Natural killer cell treated with Interleukin-12 subunit alpha and Interleukin-12 subunit beta and Interleukin-15 and Interleukin-18, amount 100 ng/mL, for 72 hours (primary cell): ENCODE data around the gene HIF1A. TPM values are rescaled to one million over a fixed set of nuclear protein-coding genes. Genes with fewer than 3 reads are reported as not detected.

Source experiments
- ATAC-seq, 2 donors: fragments of 150-1000 bp; cut with Tn5 transposase in 1 of 2; sonication (Bioruptor Pico), chemical (Tn5 transposase) in 1 of 2; 2 replicates each; pipeline ENCODE4 v1.10.0; 2021
- DNase-seq: peaks from one replicate; pipeline ENCODE4 v3.0.0; 2022; ENCODE audit warnings: low spot score
- H3K27ac Mint-ChIP-seq, 2 donors: 1 replicate in 1 of 2; 2 replicates in 1 of 2; pipeline ENCODE4 v1.8.0; 2022; ENCODE audit warnings: mixed read lengths in 2 of 2, mild to moderate bottlenecking in 1 of 2, moderate library complexity in 1 of 2
- H3K27me3 Mint-ChIP-seq, 2 donors: 1 replicate in 1 of 2; 2 replicates in 1 of 2; pipeline ENCODE4 v1.8.0; 2022; ENCODE audit warnings: mixed read lengths in 2 of 2
- H3K36me3 Mint-ChIP-seq: one replicate; pipeline ENCODE4 v1.8.0; 2022; ENCODE audit warnings: mixed read lengths
- H3K4me1 Mint-ChIP-seq, 2 donors: 1 replicate in 1 of 2; 2 replicates in 1 of 2; pipeline ENCODE4 v1.8.0; 2022; ENCODE audit warnings: low read depth in 2 of 2, mixed read lengths in 2 of 2, mild to moderate bottlenecking in 1 of 2
- H3K4me3 Mint-ChIP-seq: one replicate; pipeline ENCODE4 v1.8.0; 2022; ENCODE audit warnings: mixed read lengths
- H3K9me3 Mint-ChIP-seq: 2 replicates; pipeline ENCODE4 v1.8.0; 2022; ENCODE audit warnings: mixed read lengths
- total RNA-seq, 2 donors: library from RNA; stranded (reverse); gene quantifications; one replicate each; pipeline ENCODE4 v1.2.3, GENCODE V29; 2022

HIF1A gene
- total RNA-seq, 2 donors from 2014 or later, result 452 to 579 TPM

- H3K9me3 Mint-ChIP-seq, result no peaks in the 10 kb centered on the region
- ATAC-seq (no peak), DNase-seq (no peak)
- H3K36me3 Mint-ChIP-seq, result peaks cover 17% of the 10 kb centered on the region
- peaks cover 2 to 9% of the 10 kb centered on the region in 2 donors for H3K27me3 Mint-ChIP-seq
- H3K27ac Mint-ChIP-seq, result peak overlapping the region in 1 of 2 donors; percentile 79
- H3K4me3 Mint-ChIP-seq, result no peak overlapping the region
- peaks cover 23 to 26% of the 10 kb centered on the region in 2 donors for H3K4me1 Mint-ChIP-seq
These were observed 5.3 kb upstream of the HIF1A start for GRCh38 chr14:61690039-61690438.

GRCh38 chr14:61690982-61691381 is 4.3 kb upstream of the HIF1A start:
- H3K9me3 Mint-ChIP-seq, result no peaks in the 10 kb centered on the region
- no peak for ATAC-seq
- no peak for DNase-seq
- H3K36me3 Mint-ChIP-seq, result peaks cover 18% of the 10 kb centered on the region
- H3K4me3 Mint-ChIP-seq, result peak overlapping the region; percentile 52
- peak overlapping the region; percentile 5 to 79 for H3K27ac Mint-ChIP-seq
- H3K4me1 Mint-ChIP-seq, result peaks cover 25 to 27% of the 10 kb centered on the region in 2 donors
- peaks cover 2 to 9% of the 10 kb centered on the region in 2 donors for H3K27me3 Mint-ChIP-seq

- Mint-ChIP-seq H3K27me3 (peaks cover 2 to 9% of the 10 kb centered on the region in 2 donors), H3K4me3 (peak overlapping the region; percentile 52), H3K9me3 (no peaks in the 10 kb centered on the region), H3K27ac (peak overlapping the region; percentile 5 to 79), H3K36me3 (peaks cover 23% of the 10 kb centered on the region), H3K4me1 (peaks cover 25 to 27% of the 10 kb centered on the region in 2 donors)
- ATAC-seq (no peak), DNase-seq (no peak)
These were observed 3.8 kb upstream of the HIF1A start for GRCh38 chr14:61691495-61691894.

- Mint-ChIP-seq H3K4me1 (peaks cover 25 to 42% of the 10 kb centered on the region in 2 donors), H3K4me3 (peak overlapping the region; percentile 85), H3K27ac (peak overlapping the region; percentile 86 to 92)
These were observed 1.3 kb upstream of the HIF1A start for GRCh38 chr14:61694039-61694438.

GRCh38 chr14:61695695-61696527 is 598 bp downstream of the HIF1A start:
- DNase-seq (peak; percentile 80), ATAC-seq (peak; percentile 15 to 49)
- Mint-ChIP-seq H3K27ac (peak overlapping the region; percentile 86 to 92), H3K4me1 (peaks cover 30 to 48% of the 10 kb centered on the region in 2 donors), H3K9me3 (no peaks in the 10 kb centered on the region), H3K36me3 (peaks cover 48% of the 10 kb centered on the region), H3K27me3 (peaks cover 0 to 2% of the 10 kb centered on the region in 2 donors), H3K4me3 (peak overlapping the region; percentile 85)

More at GRCh38 chr14:61694039-61694438, 1.3 kb upstream of the HIF1A start:
- Mint-ChIP-seq H3K9me3 (no peaks in the 10 kb centered on the region), H3K36me3 (peaks cover 43% of the 10 kb centered on the region), H3K27me3 (peaks cover 2 to 3% of the 10 kb centered on the region in 2 donors)
- ATAC-seq (no peak), DNase-seq (no peak)

- no peak for DNase-seq
- H3K27ac Mint-ChIP-seq, result peak overlapping the region; percentile 86 to 92
- H3K36me3 Mint-ChIP-seq, result peaks cover 46% of the 10 kb centered on the region
These were observed 1.5 kb downstream of the HIF1A start for GRCh38 chr14:61696753-61697318.

GRCh38 chr14:61698206-61698980 is 3.1 kb downstream of the HIF1A start:
- Mint-ChIP-seq H3K27ac (peak overlapping the region; percentile 86 to 92), H3K9me3 (no peaks in the 10 kb centered on the region), H3K27me3 (no peaks in the 10 kb centered on the region), H3K4me3 (peak overlapping the region; percentile 85), H3K4me1 (peaks cover 28 to 38% of the 10 kb centered on the region in 2 donors), H3K36me3 (peaks cover 46% of the 10 kb centered on the region)
- ATAC-seq (no peak), DNase-seq (no peak)

More at GRCh38 chr14:61696753-61697318, 1.5 kb downstream of the HIF1A start:
- Mint-ChIP-seq H3K27me3 (no peaks in the 10 kb centered on the region), H3K9me3 (no peaks in the 10 kb centered on the region), H3K4me1 (peaks cover 24 to 39% of the 10 kb centered on the region in 2 donors), H3K4me3 (peak overlapping the region; percentile 85)
- ATAC-seq, result no peak

GRCh38 chr14:61699027-61699426 is 3.7 kb downstream of the HIF1A start:
- H3K4me3 Mint-ChIP-seq, result peak overlapping the region; percentile 85
- peaks cover 46% of the 10 kb centered on the region for H3K36me3 Mint-ChIP-seq
- peaks cover 33 to 45% of the 10 kb centered on the region in 2 donors for H3K4me1 Mint-ChIP-seq
- H3K27me3 Mint-ChIP-seq, result no peaks in the 10 kb centered on the region
- no peak for DNase-seq
- no peaks in the 10 kb centered on the region for H3K9me3 Mint-ChIP-seq
- no peak for ATAC-seq
- H3K27ac Mint-ChIP-seq, result peak overlapping the region; percentile 86 to 92

- Mint-ChIP-seq H3K9me3 (no peaks in the 10 kb centered on the region), H3K4me1 (peaks cover 30 to 48% of the 10 kb centered on the region in 2 donors), H3K27me3 (no peaks in the 10 kb centered on the region), H3K4me3 (peak overlapping the region; percentile 85), H3K36me3 (peaks cover 46% of the 10 kb centered on the region), H3K27ac (peak overlapping the region; percentile 77 to 92)
- DNase-seq (no peak), ATAC-seq (no peak)
These were observed 5.0 kb downstream of the HIF1A start for GRCh38 chr14:61700104-61700886.

- Mint-ChIP-seq H3K27ac (peak overlapping the region in 1 of 2 donors; percentile 72), H3K36me3 (peaks cover 42% of the 10 kb centered on the region), H3K4me3 (peak overlapping the region; percentile 71), H3K27me3 (no peaks in the 10 kb centered on the region), H3K9me3 (no peaks in the 10 kb centered on the region), H3K4me1 (peaks cover 46 to 64% of the 10 kb centered on the region in 2 donors)
- DNase-seq, result no peak
- ATAC-seq, result no peak
These were observed 6.6 kb downstream of the HIF1A start for GRCh38 chr14:61701946-61702345.

GRCh38 chr14:61703342-61704129 is 8.2 kb downstream of the HIF1A start:
- no peaks in the 10 kb centered on the region for H3K9me3 Mint-ChIP-seq
- ATAC-seq (peak; percentile 45 to 75), DNase-seq (no peak)
- peaks cover 54 to 64% of the 10 kb centered on the region in 2 donors for H3K4me1 Mint-ChIP-seq
- peaks cover 27% of the 10 kb centered on the region for H3K36me3 Mint-ChIP-seq
- peak overlapping the region; percentile 81 for H3K4me3 Mint-ChIP-seq
- H3K27ac Mint-ChIP-seq, result peak overlapping the region; percentile 72
- H3K27me3 Mint-ChIP-seq, result no peaks in the 10 kb centered on the region

- Mint-ChIP-seq H3K4me3 (peak overlapping the region; percentile 81), H3K9me3 (no peaks in the 10 kb centered on the region), H3K27me3 (no peaks in the 10 kb centered on the region), H3K36me3 (peaks cover 19% of the 10 kb centered on the region), H3K27ac (peak overlapping the region in 1 of 2 donors; percentile 72), H3K4me1 (peaks cover 54 to 61% of the 10 kb centered on the region in 2 donors)
- DNase-seq (no peak), ATAC-seq (no peak)
These were observed 9.2 kb downstream of the HIF1A start for GRCh38 chr14:61704554-61704953.
